Head of caudate nucleus (tissue), 42 donors: ENCODE measurements around the gene CISTR.

Experiments used
- DNase-seq, 42 donors: peaks; one replicate each; pipeline versions ENCODE4 v3.0.0 to v3.0.0-alpha.2; 2020 to 2021; ENCODE audit warnings: mixed read lengths in 7 of 42
- intact Hi-C: fragments of 100-400 bp; cut with DNase I; formaldehyde crosslinking; loops from one replicate; pipeline ENCODE4 v1.15.0; 2022

CISTR gene

DNA sequence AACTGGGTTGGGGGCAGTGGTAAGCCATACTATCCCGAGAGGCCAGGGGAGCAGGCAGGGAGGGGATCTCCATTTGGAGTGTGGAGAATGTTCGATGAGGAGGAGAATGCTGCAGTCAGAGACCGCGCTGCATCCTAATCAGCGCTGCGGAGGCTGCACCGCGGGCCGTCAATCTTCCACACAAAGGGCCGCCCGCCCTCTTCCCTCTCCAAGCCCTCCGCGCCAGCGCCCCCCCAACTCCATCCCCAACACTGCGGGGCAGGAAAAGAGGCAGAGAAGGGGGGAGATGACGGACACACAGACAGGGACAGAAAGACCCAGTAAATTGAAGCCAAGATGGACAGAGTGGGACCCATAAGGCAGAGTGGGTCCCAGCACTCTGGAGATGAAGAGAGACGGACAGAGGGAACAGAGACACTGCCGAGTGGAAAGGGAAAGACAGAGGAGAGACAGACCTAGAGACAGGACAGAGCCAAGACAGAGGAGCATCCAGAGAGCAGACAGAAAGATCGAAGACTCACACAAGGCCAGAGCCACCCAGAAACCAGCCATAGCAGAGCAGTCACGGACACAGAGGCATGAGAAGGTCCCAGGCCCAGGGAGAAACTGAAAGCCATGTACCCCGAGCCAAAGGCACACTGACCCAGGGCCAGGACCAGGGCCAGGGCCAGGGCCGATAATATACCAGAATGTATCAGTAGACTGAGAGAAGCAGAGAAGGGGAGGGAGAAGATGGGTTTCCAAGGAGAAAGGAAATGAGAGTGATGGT lies 3.5 kb downstream of the CISTR start:
- intact Hi-C loops: loop anchor here (10.0 kb wide), 1 partner anchor 203 kb away; no protein-coding TSS in a partner anchor
- peak in 29 of 42 donors; percentile 37 to 85 (median 60) for DNase-seq

DNA sequence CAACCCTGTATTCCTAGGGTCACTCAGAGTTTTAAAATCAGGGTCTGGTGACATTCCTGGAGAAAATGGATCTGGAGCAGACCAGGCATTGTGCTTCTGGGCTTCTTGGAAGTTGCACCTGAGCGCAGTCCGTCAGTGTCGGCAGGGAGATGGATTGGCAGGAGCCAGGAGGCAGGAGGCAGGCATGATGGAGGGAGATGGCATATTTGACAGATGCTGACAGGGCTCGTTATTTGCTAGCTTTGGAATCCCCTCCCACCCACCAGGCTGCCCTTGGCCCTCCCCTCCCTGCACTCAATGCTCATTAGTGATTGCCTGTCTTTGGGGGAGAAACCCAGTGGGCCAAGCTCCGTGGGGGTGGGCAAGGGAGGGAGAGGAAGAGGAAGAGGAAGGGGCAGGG lies 4.7 kb downstream of the CISTR start:
- peak in 1 of 42 donors; percentile 23 for DNase-seq
- intact Hi-C loops: loop anchor here (2.0 to 10.0 kb wide), 2 partner anchors 46 to 202 kb away; no protein-coding TSS in a partner anchor

DNA sequence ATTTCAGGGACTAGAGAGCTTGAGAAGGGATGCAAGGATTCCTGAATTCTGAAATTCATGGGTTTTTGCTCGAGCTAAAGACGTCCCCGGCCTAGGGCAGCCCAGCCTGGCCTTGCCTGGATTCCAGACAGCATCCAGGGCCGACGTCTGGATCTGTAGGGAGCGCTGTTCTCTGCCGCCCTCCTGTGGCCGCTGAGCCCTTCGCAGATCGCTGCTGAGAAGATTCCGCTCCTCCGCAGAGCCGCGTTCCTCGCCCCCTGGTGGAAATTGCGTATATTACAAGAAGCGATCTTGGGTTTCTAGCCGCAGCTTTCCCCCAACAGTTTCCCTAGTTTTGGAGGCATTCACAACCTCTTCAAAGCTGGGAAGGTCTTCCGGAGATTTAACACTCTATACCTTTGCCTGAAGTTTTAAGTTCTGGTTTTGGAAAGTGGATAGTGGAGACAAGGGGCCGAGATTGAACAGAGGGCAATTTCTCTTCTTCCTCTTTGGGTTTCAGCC lies 5.1 kb downstream of the CISTR start:
- peak; percentile 89 to 98 (median 95) for DNase-seq
- intact Hi-C loops: loop anchor here (2.0 to 10.0 kb wide), 2 partner anchors 46 to 202 kb away; no protein-coding TSS in a partner anchor

DNA sequence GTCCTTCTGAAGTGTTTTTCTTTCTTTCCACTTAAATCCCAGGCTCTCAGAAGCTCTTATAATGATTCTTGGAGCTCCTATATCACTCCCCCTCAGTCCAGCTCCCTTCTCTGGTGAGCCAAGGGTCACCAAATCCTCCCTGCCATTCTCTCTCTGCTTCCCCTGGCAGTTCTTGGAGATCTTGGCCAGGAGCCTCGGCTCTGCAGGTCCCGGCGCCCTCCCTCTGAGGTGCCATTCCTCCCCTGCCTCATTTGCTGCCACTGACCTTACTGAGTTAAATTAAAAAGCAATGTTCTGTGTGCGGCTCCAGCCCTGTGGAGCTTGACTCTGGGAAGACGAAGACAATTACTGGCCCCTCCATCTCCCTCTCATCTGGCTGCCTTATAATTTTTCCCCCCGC lies 7.0 kb downstream of the CISTR start:
- intact Hi-C loops: loop anchor here (10.0 kb wide), 1 partner anchor 200 kb away; no protein-coding TSS in a partner anchor
- no peak for DNase-seq

DNA sequence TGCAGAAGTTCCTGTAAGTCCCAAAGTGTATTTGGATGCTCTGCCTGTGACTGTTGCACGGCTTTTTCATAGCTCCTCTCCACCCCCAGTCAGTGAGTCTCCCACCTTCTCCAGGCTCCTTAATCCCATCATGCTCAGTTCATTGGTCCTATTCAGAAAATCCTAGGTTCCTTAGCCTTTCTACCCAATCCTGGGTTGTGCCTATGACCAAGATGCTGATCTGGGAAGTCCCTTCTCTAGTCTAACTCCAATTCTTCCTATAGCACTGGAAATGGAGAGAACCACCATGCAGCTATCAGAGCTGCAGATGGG lies 7.7 kb downstream of the CISTR start:
- DNase-seq: no peak
- intact Hi-C loops: loop anchor here (10.0 kb wide), 1 partner anchor 199 kb away; no protein-coding TSS in a partner anchor

DNA sequence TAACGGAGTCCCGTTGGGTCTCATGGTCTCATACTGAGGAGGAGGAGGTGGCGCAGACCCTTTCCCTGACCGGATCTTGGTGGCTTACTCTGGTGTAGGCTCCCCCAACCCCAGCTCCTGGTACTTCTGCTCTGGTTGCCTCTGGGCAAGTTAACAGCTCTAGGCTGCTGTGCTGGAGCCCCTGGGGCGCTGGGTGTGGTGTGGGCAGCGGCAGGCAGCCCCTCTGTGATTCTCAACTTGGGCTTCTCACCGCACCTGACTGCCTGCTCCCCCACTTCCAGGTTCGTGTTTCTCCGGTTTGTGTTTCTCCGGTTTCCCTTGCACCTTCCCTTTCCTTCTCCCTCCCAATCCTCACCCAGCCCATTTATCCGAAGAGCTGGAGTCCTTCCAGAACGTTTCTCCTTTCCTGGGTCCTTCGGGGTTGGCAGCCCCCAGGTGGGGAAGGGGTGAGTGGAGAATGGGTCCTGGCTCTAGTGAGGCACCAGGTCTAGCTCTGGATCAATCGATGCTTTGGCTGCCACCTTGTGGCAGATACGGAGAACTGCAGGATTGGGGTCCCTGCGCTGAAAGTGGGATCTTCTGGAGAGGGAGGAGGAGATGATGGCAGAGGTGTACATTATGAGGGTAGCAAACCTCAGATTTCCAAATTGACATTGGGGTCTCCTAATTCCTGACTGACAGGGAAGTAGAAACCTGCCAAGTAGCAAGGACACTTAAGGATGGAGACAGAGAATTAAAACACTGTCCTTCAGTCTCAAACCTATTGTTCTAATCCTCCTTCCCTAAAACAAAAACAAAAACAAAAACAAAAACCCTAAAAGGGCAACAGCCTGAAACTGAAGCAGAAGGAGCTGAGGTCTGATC lies 8.3 kb downstream of the CISTR start:
- DNase-seq: peak in 41 of 42 donors; percentile 40 to 85 (median 70)
- intact Hi-C loops: loop anchor here (10.0 kb wide), 1 partner anchor 199 kb away; no protein-coding TSS in a partner anchor

DNA sequence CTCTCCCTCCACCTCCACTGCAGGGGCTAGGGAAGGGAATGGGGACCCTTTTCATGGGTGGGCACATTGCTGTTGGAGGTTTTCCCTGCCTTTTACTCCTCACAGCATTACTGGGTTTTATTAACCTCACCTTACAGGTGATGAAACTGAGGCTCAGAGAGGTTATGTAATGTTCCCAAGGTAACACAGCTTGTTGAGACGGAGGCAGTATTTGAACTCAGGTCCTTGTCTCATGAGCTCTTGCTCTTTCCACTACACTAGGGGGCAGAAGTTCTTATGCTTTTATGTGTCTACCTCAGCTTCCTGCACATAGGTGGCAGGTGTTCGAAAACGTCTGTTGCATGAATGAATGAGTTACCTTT lies 11.7 kb downstream of the CISTR start:
- intact Hi-C loops: loop anchor here (10.0 kb wide), 1 partner anchor 195 kb away; no protein-coding TSS in a partner anchor
- DNase-seq: peak in 1 of 42 donors; percentile 24

DNA sequence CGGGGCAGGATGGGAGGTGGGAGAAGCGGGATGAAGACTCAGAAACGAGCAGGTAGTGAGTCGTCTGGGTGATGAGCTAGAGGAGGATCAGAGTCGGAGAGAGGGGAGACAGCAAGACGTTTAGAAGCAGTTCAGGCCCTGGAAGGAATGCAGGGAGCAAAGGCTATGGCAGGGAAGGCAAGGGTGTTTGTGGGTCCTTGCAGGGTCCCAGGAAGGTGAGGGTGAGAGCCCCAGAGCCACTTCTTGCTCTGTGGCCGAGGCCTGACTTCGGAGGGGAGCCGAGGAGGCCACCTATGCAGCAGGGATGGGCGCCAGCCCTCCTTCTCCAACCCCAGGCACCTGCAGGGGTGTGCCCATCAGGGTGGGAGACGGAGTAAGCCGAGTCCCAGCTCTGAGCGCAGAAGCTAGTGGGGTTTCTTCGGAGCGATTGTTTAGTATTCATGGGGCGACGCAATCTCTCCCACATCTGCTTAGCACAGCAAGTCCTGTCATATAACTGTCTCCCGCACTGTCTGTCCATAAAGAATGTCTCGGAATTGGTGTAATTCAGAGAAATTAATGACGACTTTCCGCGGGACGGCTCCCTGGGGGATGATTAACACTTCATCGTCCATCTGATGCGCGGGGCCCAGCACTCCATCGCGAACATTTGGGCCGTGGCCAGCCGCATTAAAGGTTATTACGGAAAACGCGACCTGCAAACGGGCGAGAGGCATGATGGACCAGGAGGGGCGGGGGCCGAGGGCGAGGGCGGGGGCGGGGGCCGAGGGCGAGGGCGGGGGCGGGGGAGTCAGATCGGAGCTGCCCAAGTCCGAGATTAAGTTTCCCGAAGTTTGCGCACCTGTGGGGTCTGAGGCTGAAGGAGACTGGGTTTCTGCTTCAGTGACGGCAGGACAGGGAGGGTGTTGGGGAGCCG lies 12.3 kb downstream of the CISTR start:
- intact Hi-C loops: loop anchor here (10.0 kb wide), 1 partner anchor 195 kb away; no protein-coding TSS in a partner anchor
- DNase-seq: peak in 10 of 42 donors; percentile 16 to 59 (median 32)

DNA sequence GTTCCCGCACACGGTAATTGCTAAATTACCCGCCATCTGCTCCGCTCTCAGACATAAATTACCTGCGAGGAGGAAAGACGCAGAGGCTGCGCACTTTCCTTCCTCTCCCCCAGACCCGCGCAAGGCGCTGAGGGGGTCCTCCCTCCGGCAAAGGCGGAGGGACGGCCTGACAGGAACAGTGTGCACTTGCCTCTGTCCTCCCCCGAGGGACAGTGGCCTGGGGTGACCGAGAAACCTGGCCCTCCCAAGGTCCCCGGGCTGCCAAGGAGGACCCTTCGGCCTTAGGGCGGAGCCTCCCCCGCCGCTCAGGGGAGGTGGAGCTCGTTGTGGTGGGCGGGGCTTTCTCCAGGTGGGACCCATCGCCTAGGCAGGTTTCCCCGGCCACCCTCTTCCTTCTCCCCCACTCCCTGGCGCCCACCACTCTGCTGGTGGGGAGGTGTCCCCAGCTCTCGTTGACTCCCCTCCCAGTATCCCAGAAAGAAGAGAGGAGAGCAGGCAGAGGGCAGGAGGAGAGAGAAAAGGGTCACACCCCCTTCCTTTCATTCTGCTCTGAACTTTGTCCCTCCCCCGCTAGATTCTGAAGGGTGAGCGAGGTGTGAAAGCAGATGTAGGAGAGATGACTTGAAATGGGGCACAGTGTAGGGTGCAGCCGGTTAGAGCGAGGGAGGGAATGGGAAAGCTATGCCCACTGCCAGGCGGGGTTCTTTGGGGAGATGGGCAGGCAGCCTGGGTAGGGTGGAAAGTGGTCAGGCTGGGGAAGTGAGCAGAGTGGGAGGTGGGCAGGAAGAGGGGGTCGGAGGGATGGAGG lies 13.2 kb downstream of the CISTR start:
- intact Hi-C loops: no loop called here
- DNase-seq: peak in 19 of 42 donors; percentile 12 to 80 (median 54)

DNA sequence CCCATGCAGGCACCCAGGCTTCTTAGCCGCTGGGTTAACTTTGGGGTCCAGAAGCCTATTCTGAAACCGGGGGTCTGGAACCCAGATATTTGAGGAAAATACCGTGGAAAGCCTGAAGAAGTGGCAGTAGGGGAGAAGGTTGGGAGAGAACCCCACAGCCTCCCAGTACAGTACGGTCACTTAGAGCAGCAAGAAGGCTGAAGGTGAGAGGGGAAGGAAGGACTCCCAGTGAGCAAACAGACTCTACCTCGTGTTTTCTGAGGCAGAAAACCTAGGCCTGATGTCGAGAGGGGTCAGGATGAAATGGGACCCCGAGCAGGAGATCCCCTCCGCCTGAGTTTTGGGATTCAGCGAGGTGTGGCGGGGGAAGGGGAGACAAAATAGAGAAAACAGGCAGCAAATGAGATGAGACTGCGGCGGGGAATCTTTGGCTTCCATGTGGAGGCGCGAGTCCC lies 13.8 kb downstream of the CISTR start:
- intact Hi-C loops: no loop called here
- DNase-seq: peak in 7 of 42 donors; percentile 25 to 58 (median 53)

DNA sequence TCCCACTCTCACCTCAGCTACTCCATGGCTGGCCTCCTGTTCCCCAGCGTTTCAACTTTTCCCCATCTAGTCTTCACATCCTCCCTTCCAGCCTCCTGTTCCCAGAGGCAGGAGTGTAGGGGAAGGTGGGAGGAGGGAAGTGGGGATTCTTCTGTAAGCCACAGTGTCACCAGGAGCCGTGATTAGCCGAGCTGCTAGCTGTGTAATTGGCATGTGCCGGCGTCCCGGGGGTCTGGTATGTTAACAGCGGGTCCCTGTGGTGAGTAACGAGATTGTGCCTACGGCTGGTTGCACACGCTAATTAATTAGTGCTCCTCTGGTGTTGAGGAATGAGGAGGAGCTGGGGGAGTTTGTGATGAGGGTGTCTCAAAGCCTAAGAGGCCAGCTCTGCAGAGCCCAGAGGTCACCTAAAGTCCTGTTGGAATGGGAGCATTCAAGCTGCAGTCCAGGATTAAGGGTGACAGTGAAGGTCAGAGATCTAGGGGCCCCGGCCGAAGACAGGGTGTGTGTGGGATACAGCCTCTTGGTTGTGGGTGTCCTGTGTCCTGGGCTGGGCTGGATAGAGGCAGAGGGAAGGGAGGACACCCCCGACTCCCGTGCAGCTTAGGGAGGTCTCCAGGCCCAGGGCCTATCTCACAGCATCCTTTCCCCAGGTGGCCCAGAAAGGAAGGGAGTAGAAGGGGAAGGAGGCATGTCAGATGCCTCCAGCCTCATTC lies 14.5 kb downstream of the CISTR start:
- peak in 7 of 42 donors; percentile 35 to 62 (median 44) for DNase-seq
- intact Hi-C loops: no loop called here

DNA sequence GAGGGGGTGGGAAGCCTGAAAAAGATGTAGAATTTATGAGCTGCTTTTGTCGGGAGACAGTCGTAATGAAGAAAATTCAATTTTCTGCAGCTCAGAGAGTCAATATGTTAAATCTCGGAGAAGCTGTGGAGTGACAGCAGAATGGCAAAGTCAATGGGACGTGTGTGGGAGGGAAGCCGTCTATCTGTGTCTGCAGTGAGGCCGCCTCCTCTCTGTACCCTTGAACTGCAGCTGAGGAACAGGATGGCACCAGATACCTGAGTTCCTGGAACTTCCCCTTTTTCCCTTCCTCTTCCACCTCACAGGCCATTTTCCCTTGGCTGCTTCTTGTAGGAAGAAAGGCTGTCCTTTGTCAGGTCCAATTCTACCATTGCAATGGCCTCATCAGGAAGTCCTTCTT lies 15.2 kb downstream of the CISTR start:
- intact Hi-C loops: no loop called here
- DNase-seq: peak in 36 of 42 donors; percentile 40 to 95 (median 73)

DNA sequence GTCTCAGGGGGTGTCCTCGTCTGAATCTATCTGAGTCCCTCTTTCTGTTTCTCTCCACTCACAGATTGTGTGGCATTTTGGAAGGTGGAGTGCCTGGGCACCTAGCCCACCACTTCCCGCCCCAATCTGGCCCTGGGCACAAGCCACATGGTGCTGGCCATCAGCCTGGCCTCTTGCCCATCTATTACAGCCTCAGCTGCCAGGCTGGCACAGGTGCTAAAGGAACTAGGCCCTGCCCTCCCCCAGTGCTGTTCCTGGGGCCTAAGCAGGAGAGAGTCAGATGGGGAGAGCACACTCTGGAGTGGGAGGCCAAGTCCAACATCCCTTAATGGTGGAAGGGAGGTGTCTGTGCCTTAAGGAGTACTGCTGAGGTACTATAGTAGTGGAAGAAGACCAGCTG lies 16.2 kb downstream of the CISTR start:
- no peak for DNase-seq
- intact Hi-C loops: no loop called here

DNA sequence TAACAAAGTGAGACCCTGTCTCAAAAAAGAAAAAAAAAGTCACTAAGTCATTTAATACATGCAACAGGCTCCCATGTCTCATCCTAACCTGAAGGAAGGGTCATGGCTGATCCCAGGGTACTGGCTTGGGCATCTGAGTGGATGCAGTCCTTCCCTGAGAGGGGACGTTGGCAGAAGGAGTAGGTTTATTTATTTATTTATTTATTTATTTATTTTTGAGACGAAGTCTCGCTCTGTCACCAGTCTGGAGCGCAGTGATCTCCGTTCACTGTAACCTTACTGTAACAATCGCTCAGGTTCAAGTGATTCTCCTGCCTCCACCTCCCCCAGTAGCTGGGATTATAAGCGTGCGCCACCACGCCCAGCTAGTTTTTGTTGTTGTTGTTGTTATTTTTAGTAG lies 17.4 kb downstream of the CISTR start:
- DNase-seq: no peak
- intact Hi-C loops: no loop called here

DNA sequence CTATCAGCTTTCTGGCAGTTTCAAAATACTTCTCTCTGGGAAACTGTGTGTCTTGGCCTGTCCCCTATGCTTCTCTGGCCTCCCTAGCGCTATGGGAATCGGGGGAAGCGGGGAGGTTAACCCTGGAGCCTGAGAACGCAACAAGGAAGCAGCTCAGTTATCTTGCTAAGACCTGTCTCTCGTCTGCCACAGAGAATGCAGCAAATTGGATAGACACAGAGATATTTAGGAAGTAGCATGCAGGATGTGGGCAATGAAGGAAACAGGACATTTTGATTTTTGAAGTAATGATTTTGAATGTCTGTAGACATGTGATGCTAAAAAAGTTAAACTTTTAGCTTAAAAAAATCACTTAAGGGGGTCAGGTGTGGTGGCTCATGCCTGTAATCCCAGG lies 18.0 kb downstream of the CISTR start:
- no peak for DNase-seq
- intact Hi-C loops: no loop called here

DNA sequence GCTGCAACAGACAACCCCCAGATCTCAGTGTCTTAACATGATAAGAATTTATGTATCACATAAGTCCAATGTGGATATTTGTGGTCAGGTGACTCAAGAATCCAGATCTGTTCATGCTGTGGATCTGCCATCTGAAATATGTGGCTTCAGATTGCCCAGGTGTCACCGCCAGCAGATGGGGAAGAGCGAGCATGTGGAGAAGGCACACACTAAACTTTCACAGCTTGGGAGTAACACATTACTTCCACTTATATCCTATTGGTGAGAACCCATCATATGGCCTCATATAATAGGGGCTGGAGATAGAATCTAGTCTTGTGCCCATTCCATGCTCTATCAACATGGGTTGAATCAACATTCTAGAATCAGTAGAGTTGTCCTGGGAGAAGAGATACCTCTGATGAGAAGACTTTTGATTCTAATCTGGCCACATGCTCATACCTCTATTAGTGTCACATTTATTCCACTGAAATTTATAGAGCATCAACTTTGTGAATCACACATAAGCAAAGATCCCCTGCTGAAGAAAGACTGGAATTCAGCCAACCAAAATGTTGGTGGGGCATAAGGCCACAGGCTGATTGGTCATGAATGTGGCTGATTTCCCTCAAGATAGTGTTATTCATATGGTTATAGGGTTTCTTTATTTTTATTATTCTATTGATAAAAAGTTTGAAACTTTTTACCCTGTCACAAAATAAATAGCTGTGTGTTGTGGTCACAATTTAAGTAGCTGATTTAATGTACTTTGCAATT lies 18.6 kb downstream of the CISTR start:
- intact Hi-C loops: no loop called here

More for the DNA sequence above, 18.6 kb downstream of the CISTR start:
- DNase-seq: no peak
